Peyer's patch (tissue), 4 donors: ENCODE results near the gene CACNA2D3. TPM values are rescaled to one million over a fixed set of nuclear protein-coding genes. Genes with fewer than 3 reads are reported as not detected.

ENCODE experiments used
- DNase-seq, 3 donors: peaks; one replicate each; pipeline ENCODE4 v3.0.0-alpha.2; 2017 to 2019
- H3K27ac ChIP-seq, 4 donors: fragments of 200-600 bp; sonication (generic); one replicate each; pipeline ENCODE4 v1.5.1; 2016 to 2019
- H3K27me3 ChIP-seq, 2 donors: fragments of 200-600 bp; sonication (generic); one replicate each; pipeline ENCODE4 v1.5.1; 2019
- H3K36me3 ChIP-seq, 3 donors: fragments of 200-600 bp; sonication (generic); one replicate each; pipeline ENCODE4 v1.5.1; 2016 to 2019
- H3K4me1 ChIP-seq, 4 donors: fragments of 200-600 bp; sonication (generic); one replicate each; pipeline ENCODE4 v1.5.1; 2016 to 2019
- H3K4me3 ChIP-seq, 4 donors: fragments of 200-600 bp; sonication (generic); 1 replicate in 3 of 4; 2 replicates in 1 of 4; pipeline ENCODE4 v1.5.1; 2016 to 2019; ENCODE audit warnings: mild to moderate bottlenecking in 1 of 4
- H3K9me3 ChIP-seq, 4 donors: fragments of 200-600 bp; sonication (generic); one replicate each; pipeline ENCODE4 v1.5.1; 2016 to 2019; ENCODE audit warnings: mild to moderate bottlenecking in 1 of 4
- CTCF ChIP-seq, 6 experiments: fragments of 450-650 bp in 4 of 6; fragments of 200-600 bp in 2 of 6; sonication (generic) in 1 of 6; IDR thresholded peaks; one replicate each; pipeline ENCODE4 v1.5.1; 2017 to 2019; ENCODE audit warnings: antibody characterized with exemption in 6 of 6, mild to moderate bottlenecking in 3 of 6, moderate library complexity in 1 of 6
- POLR2A ChIP-seq, 2 donors: fragments of 450-650 bp; IDR thresholded peaks; one replicate each; pipeline ENCODE4 v1.5.1; 2017; ENCODE audit warnings: antibody characterized with exemption in 2 of 2, mild to moderate bottlenecking in 2 of 2, moderate library complexity in 2 of 2
- total RNA-seq, 4 donors: library from RNA; depleted of rRNA; stranded (reverse); fragments of >200 nt; gene quantifications; one replicate each; pipeline ENCODE4 v1.1.0, GENCODE V29; 2016

The CACNA2D3 gene
- total RNA-seq, 4 donors from 2014 or later: 0.27 to 5.0 TPM; not detected in 2

GRCh38 chr3:54659347-54659746, 537.0 kb downstream of the CACNA2D3 start:
- no peaks in the 10 kb centered on the region for H3K36me3 ChIP-seq
- no peaks in the 10 kb centered on the region for H3K27me3 ChIP-seq
- no peak for TF ChIP-seq CTCF (IDR thresholded peaks at IDR 0.05)
- no peak for TF ChIP-seq POLR2A (IDR thresholded peaks at IDR 0.05)
- H3K27ac ChIP-seq: no peak overlapping the region
- no peak for DNase-seq
- H3K4me3 ChIP-seq: no peak overlapping the region
- no peaks in the 10 kb centered on the region for H3K4me1 ChIP-seq
- H3K9me3 ChIP-seq: no peaks in the 10 kb centered on the region

GRCh38 chr3:54660714-54661132, 538.4 kb downstream of the CACNA2D3 start:
- DNase-seq: no peak
- Histone ChIP-seq H3K27me3 (no peaks in the 10 kb centered on the region), H3K4me3 (no peak overlapping the region), H3K9me3 (no peaks in the 10 kb centered on the region), H3K36me3 (no peaks in the 10 kb centered on the region), H3K27ac (peak overlapping the region in 1 of 4 donors; percentile 55), H3K4me1 (no peaks in the 10 kb centered on the region)
- TF ChIP-seq POLR2A (IDR thresholded peaks at IDR 0.05) (no peak), CTCF (IDR thresholded peaks at IDR 0.05) (no peak)

DNA sequence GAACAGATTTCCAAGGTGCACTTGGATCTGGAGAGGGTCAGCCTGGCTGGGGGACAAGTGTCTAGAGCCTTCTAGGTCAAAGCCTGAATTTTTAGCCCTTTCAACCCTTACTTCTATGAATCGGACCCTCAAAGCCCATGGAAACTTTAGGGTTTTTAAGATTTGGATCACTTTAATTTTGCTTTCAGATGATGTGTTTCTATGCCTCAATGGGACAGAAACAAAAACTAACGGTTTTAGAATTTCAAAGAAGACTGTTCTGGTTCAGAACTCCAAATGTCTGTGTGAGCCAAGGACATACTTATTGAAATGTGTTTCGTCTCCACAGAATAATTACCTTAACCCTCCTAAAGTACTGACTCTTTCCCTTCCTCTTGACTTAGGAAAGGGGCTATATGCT, 538.8 kb downstream of the CACNA2D3 start:
- Histone ChIP-seq H3K27me3 (no peaks in the 10 kb centered on the region), H3K27ac (peak overlapping the region in 1 of 4 donors; percentile 55), H3K9me3 (no peaks in the 10 kb centered on the region), H3K4me1 (no peaks in the 10 kb centered on the region), H3K4me3 (no peak overlapping the region), H3K36me3 (no peaks in the 10 kb centered on the region)
- DNase-seq: no peak
- TF ChIP-seq CTCF (IDR thresholded peaks at IDR 0.05): no peak
- TF ChIP-seq POLR2A (IDR thresholded peaks at IDR 0.05): no peak

DNA sequence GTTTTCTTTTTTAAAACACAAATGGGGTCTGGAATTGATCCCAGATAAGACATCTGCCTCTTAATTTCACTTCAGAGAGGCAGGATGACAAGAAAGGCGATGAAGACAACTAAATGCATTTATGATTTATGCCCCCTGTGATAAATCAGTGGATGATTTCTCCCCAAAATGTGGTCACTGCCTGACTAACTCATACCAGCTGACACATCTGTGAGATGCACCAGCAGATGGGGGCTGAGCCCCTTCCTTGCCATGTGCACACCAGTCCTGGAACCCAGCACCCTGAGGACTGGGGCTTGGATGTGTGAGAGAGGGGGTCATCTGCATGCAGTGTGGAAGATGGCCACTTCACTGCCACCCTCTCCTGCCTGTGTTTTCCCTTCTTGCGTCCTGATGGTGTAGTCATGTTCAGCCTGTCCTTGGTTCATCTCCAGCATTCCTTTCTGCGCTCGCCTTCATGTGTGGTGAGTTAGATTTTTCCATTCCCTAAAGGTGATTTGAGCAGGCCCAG, 541.2 kb downstream of the CACNA2D3 start:
- no peak overlapping the region for H3K4me3 ChIP-seq
- H3K27ac ChIP-seq: no peak overlapping the region
- TF ChIP-seq CTCF (IDR thresholded peaks at IDR 0.05) (no peak), POLR2A (IDR thresholded peaks at IDR 0.05) (no peak)
- no peaks in the 10 kb centered on the region for H3K9me3 ChIP-seq
- H3K27me3 ChIP-seq: no peaks in the 10 kb centered on the region
- no peaks in the 10 kb centered on the region for H3K36me3 ChIP-seq
- H3K4me1 ChIP-seq: no peaks in the 10 kb centered on the region
- no peak for DNase-seq

GRCh38 chr3:54665016-54665600, 542.8 kb downstream of the CACNA2D3 start:
- no peaks in the 10 kb centered on the region for H3K9me3 ChIP-seq
- TF ChIP-seq CTCF (IDR thresholded peaks at IDR 0.05): no peak

More at GRCh38 chr3:54665016-54665600, 542.8 kb downstream of the CACNA2D3 start:
- Histone ChIP-seq H3K4me1 (peaks cover 0 to 4% (median 0%) of the 10 kb centered on the region in 4 donors), H3K27me3 (no peaks in the 10 kb centered on the region), H3K27ac (no peak overlapping the region), H3K4me3 (no peak overlapping the region), H3K36me3 (no peaks in the 10 kb centered on the region)
- DNase-seq: no peak
